Colon (tissue), 2 donors: ENCODE data around the gene ANKRD13A.
"Not testable (repeated sequence)": the region's sequence is repeated elsewhere in the genome, so short reads cannot be mapped to it uniquely, and the experiment has no call there.

Source experiments
- FAIRE-seq: peaks from 2 replicates; lab custom pipeline; 2012; peaks lifted over from hg19 to GRCh38; lab: Jason Lieb, UNC
- donor health status: control.
- donor health status: control.

ANKRD13A gene

GRCh38 chr12:110084314-110085015 lies 85.2 kb downstream of the ANKRD13A start:
- FAIRE-seq: no peak

- FAIRE-seq: not testable (repeated sequence)
These were observed 89.0 kb downstream of the ANKRD13A start for GRCh38 chr12:110088216-110088615.

DNA sequence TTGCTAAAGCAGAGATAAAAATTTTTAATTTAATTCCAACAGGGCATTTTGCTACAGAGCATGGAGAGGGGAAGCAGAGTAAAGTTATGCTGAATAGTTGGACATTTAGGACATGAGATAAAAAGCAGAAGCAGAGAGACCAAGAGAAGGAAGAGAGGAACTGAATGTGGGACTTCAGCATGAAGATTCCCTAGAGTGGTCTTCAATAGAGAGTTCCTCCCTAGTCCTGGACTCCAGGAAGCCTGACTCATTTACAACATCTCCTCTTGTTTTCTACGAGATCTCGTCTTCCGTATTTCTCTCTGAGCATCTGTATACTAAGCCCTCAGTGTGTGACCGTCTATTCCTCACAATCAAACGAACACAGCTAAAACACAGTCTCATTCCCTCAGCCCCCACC lies 89.7 kb downstream of the ANKRD13A start:
- no peak for FAIRE-seq
